Measurements from ENCODE around the gene PNPLA5.

Gene PNPLA5

GRCh38 chr22:43901976-43902643, 10.3 kb upstream of the PNPLA5 start:
- no peak for DNase-seq (ENCODE audit: low spot score)

GRCh38 chr22:43900206-43900605, 8.4 kb upstream of the PNPLA5 start:
- no peak for DNase-seq (ENCODE audit: low spot score)

- DNase-seq (ENCODE audit: low spot score) = no peak
Observed at GRCh38 chr22:43897751-43898261, 6.0 kb upstream of the PNPLA5 start.

- no peak for DNase-seq (ENCODE audit: low spot score)
Observed at GRCh38 chr22:43895986-43896645, 4.3 kb upstream of the PNPLA5 start.

GRCh38 chr22:43894122-43894521, 2.3 kb upstream of the PNPLA5 start:
- DNase-seq (ENCODE audit: low spot score) = no peak

GRCh38 chr22:43893266-43893665, 1.5 kb upstream of the PNPLA5 start:
- DNase-seq (ENCODE audit: low spot score) = no peak

- no peak for DNase-seq (ENCODE audit: low spot score)
Observed at GRCh38 chr22:43892183-43892894, 526 bp upstream of the PNPLA5 start.

GRCh38 chr22:43890901-43891331, 897 bp downstream of the PNPLA5 start:
- DNase-seq (ENCODE audit: low spot score) = no peak

GRCh38 chr22:43889860-43890253, 2.0 kb downstream of the PNPLA5 start:
- no peak for DNase-seq (ENCODE audit: low spot score)

- DNase-seq (ENCODE audit: low spot score) = no peak
Observed at GRCh38 chr22:43889201-43889859, 2.5 kb downstream of the PNPLA5 start.

- no peak for DNase-seq (ENCODE audit: low spot score)
Observed at GRCh38 chr22:43888740-43889139, 3.1 kb downstream of the PNPLA5 start.

GRCh38 chr22:43887391-43887790, 4.4 kb downstream of the PNPLA5 start:
- DNase-seq (ENCODE audit: low spot score) = no peak

- DNase-seq (ENCODE audit: low spot score) = no peak
Observed at GRCh38 chr22:43886231-43886630, 5.6 kb downstream of the PNPLA5 start.

- no peak for DNase-seq (ENCODE audit: low spot score)
Observed at GRCh38 chr22:43885786-43886185, 6.0 kb downstream of the PNPLA5 start.

- DNase-seq (ENCODE audit: low spot score) = no peak
Observed at GRCh38 chr22:43885319-43885671, 6.5 kb downstream of the PNPLA5 start.

GRCh38 chr22:43884600-43885318, 7.1 kb downstream of the PNPLA5 start:
- peak; percentile 70 for DNase-seq (ENCODE audit: low spot score)

- DNase-seq (ENCODE audit: low spot score) = no peak
Observed at GRCh38 chr22:43883719-43884415, 7.9 kb downstream of the PNPLA5 start.

GRCh38 chr22:43883012-43883661, 8.7 kb downstream of the PNPLA5 start:
- peak; percentile 74 for DNase-seq (ENCODE audit: low spot score)

- no peak for DNase-seq (ENCODE audit: low spot score)
Observed at GRCh38 chr22:43882122-43882767, 9.6 kb downstream of the PNPLA5 start.

All from germinal center (tissue), 1 donor.